Activated CD4-positive, alpha-beta T cell treated with anti-CD3 and anti-CD28 coated beads for 36 hours (primary cell): Measurements from ENCODE around the gene SEMG2. TPM values are rescaled to one million over a fixed set of nuclear protein-coding genes. Genes with fewer than 3 reads are reported as not detected.

Source experiments
- ATAC-seq: fragments of 200-7000 bp; cut with Tn5 transposase; one replicate; pipeline ENCODE4 v1.10.0; 2021; ENCODE audit warnings: mild to moderate bottlenecking, moderate library complexity
- CTCF ChIA-PET: fragments of 350-600 bp; sonication (Branson Sonifier 250); formaldehyde crosslinking; loops from one replicate; lab custom pipeline; 2021; ENCODE audit warnings: antibody characterized with exemption; lab: Charles Lee
- POLR2A ChIA-PET: fragments of 350-600 bp; sonication (Branson Sonifier 250); formaldehyde crosslinking; loops from one replicate; lab custom pipeline; 2021; ENCODE audit warnings: antibody characterized with exemption, inconsistent platforms; lab: Charles Lee
- DNase-seq: peaks from one replicate; pipeline ENCODE4 v3.0.0-alpha.2; 2020
- H3K27ac Mint-ChIP-seq: one replicate; pipeline ENCODE4 v1.8.0; 2021; ENCODE audit warnings: mixed read lengths
- H3K27me3 Mint-ChIP-seq: one replicate; pipeline ENCODE4 v1.8.0; 2021; ENCODE audit warnings: mixed read lengths
- H3K36me3 Mint-ChIP-seq: one replicate; pipeline ENCODE4 v1.8.0; 2021; ENCODE audit warnings: low read depth, mixed read lengths
- H3K4me1 Mint-ChIP-seq: one replicate; pipeline ENCODE4 v1.8.0; 2021; ENCODE audit warnings: mixed read lengths
- H3K4me3 Mint-ChIP-seq: one replicate; pipeline ENCODE4 v1.8.0; 2021; ENCODE audit warnings: mild to moderate bottlenecking, moderate library complexity, mixed read lengths
- H3K9me3 Mint-ChIP-seq: one replicate; pipeline ENCODE4 v1.8.0; 2021; ENCODE audit warnings: low read depth, mixed read lengths
- intact Hi-C, 2 experiments: fragments of 100-400 bp; cut with DNase I in 1 of 2; cut with micrococcal nuclease in 1 of 2; formaldehyde crosslinking; loops; one replicate each; pipeline versions ENCODE4 v1.14.2 to v1.15.1; 2022 to 2024; cut with DNase I, micrococcal nuclease
- total RNA-seq, 2 experiments: library from RNA; stranded (reverse); gene quantifications; one replicate each; pipeline ENCODE4 v1.2.3, GENCODE V29; 2021

Gene SEMG2
- total RNA-seq, 2 experiments from 2014 or later, result not detected

GRCh38 chr20:45193331-45193730 is 27.8 kb upstream of the SEMG2 start:
- H3K36me3 Mint-ChIP-seq, result no peaks in the 10 kb centered on the region
- DNase-seq (no peak), ATAC-seq (no peak)
- no peak overlapping the region for H3K4me3 Mint-ChIP-seq
- H3K9me3 Mint-ChIP-seq, result no peaks in the 10 kb centered on the region
- intact Hi-C loops, result no loop called here
- CTCF ChIA-PET, result interaction anchor here (0.6 to 1.4 kb wide), 3 partner anchors 17 to 94 kb away, joined by 3 read pairs; no protein-coding TSS in a partner anchor
- POLR2A ChIA-PET, result no interaction called here
- H3K27ac Mint-ChIP-seq, result no peak overlapping the region
- no peaks in the 10 kb centered on the region for H3K4me1 Mint-ChIP-seq
- peaks cover 10% of the 10 kb centered on the region for H3K27me3 Mint-ChIP-seq

GRCh38 chr20:45206725-45207124 is 14.4 kb upstream of the SEMG2 start, which contains the start of gene SEMG1:
Gene SEMG1, plus strand, starts transcription at chr20:45207033. Its CDS starts 21 bp downstream, at chr20:45207054.
- ATAC-seq (no peak), DNase-seq (no peak)
- Mint-ChIP-seq H3K9me3 (peaks cover 3% of the 10 kb centered on the region), H3K27ac (no peak within 1 kb of the TSS), H3K36me3 (no peaks in the 10 kb centered on the region), H3K27me3 (peaks cover 28% of the 10 kb centered on the region), H3K4me3 (no peak within 1 kb of the TSS), H3K4me1 (no peaks in the 10 kb centered on the region)
- POLR2A ChIA-PET, result no interaction called here
- CTCF ChIA-PET, result interaction anchor here (0.8 to 0.9 kb wide), 3 partner anchors 88 to 114 kb away, joined by 3 read pairs; no protein-coding TSS in a partner anchor
- intact Hi-C loops, result no loop called here

- Mint-ChIP-seq H3K9me3 (no peaks in the 10 kb centered on the region), H3K27ac (no peak overlapping the region), H3K4me1 (no peaks in the 10 kb centered on the region), H3K36me3 (no peaks in the 10 kb centered on the region), H3K4me3 (no peak overlapping the region), H3K27me3 (peaks cover 22% of the 10 kb centered on the region)
- intact Hi-C loops, result no loop called here
- no peak for ATAC-seq
- no peak for DNase-seq
- ChIA-PET POLR2A (interaction anchor here (0.7 kb wide), 1 partner anchor 10 kb away, joined by 3 read pairs; no protein-coding TSS in a partner anchor), CTCF (interaction anchor here (1.0 kb wide), 1 partner anchor 31 kb away, joined by 3 read pairs; no protein-coding TSS in a partner anchor)
Observed at GRCh38 chr20:45209924-45210323, 11.2 kb upstream of the SEMG2 start.

- intact Hi-C loops, result no loop called here
- Mint-ChIP-seq H3K27ac (no peak overlapping the region), H3K9me3 (no peaks in the 10 kb centered on the region), H3K27me3 (peaks cover 10% of the 10 kb centered on the region), H3K4me3 (no peak overlapping the region), H3K4me1 (no peaks in the 10 kb centered on the region), H3K36me3 (no peaks in the 10 kb centered on the region)
- POLR2A ChIA-PET, result no interaction called here
- no peak for DNase-seq
- CTCF ChIA-PET, result no interaction called here
- ATAC-seq, result no peak
Observed at GRCh38 chr20:45211569-45212474, 9.4 kb upstream of the SEMG2 start.

- CTCF ChIA-PET, result no interaction called here
- Mint-ChIP-seq H3K36me3 (no peaks in the 10 kb centered on the region), H3K27ac (no peak overlapping the region), H3K9me3 (no peaks in the 10 kb centered on the region), H3K27me3 (peaks cover 5% of the 10 kb centered on the region), H3K4me3 (no peak overlapping the region), H3K4me1 (no peaks in the 10 kb centered on the region)
- no peak for ATAC-seq
- intact Hi-C loops, result no loop called here
- POLR2A ChIA-PET, result no interaction called here
- DNase-seq, result no peak
Observed at GRCh38 chr20:45212836-45213235, 8.3 kb upstream of the SEMG2 start.

- ChIA-PET POLR2A (no interaction called here), CTCF (no interaction called here)
- intact Hi-C loops, result no loop called here
- H3K9me3 Mint-ChIP-seq, result no peaks in the 10 kb centered on the region
- H3K4me3 Mint-ChIP-seq, result no peak overlapping the region
- H3K27ac Mint-ChIP-seq, result no peak overlapping the region
- H3K4me1 Mint-ChIP-seq, result no peaks in the 10 kb centered on the region
- ATAC-seq, result no peak
- DNase-seq, result no peak
- peaks cover 30% of the 10 kb centered on the region for H3K27me3 Mint-ChIP-seq
- no peaks in the 10 kb centered on the region for H3K36me3 Mint-ChIP-seq
Observed at GRCh38 chr20:45218124-45218523, 3.0 kb upstream of the SEMG2 start.

GRCh38 chr20:45218636-45219035 is 2.5 kb upstream of the SEMG2 start:
- H3K27me3 Mint-ChIP-seq, result peaks cover 30% of the 10 kb centered on the region
- no peaks in the 10 kb centered on the region for H3K36me3 Mint-ChIP-seq
- no peak for DNase-seq
- ChIA-PET CTCF (no interaction called here), POLR2A (no interaction called here)
- H3K4me1 Mint-ChIP-seq, result no peaks in the 10 kb centered on the region
- intact Hi-C loops, result no loop called here
- ATAC-seq, result no peak
- H3K4me3 Mint-ChIP-seq, result no peak overlapping the region
- H3K27ac Mint-ChIP-seq, result no peak overlapping the region
- H3K9me3 Mint-ChIP-seq, result no peaks in the 10 kb centered on the region

GRCh38 chr20:45223136-45223535 is 2.0 kb downstream of the SEMG2 start:
- ChIA-PET CTCF (no interaction called here), POLR2A (no interaction called here)
- H3K9me3 Mint-ChIP-seq, result no peaks in the 10 kb centered on the region
- DNase-seq (no peak), ATAC-seq (no peak)
- no peak overlapping the region for H3K4me3 Mint-ChIP-seq
- no peaks in the 10 kb centered on the region for H3K36me3 Mint-ChIP-seq
- H3K27me3 Mint-ChIP-seq, result peaks cover 45% of the 10 kb centered on the region
- intact Hi-C loops, result loop anchor here in 1 of 2 experiments (10.0 kb wide), 1 partner anchor 208 kb away; no protein-coding TSS in a partner anchor
- no peaks in the 10 kb centered on the region for H3K4me1 Mint-ChIP-seq
- H3K27ac Mint-ChIP-seq, result no peak overlapping the region

- no peak for DNase-seq
- CTCF ChIA-PET, result interaction anchor here (0.7 kb wide), 1 partner anchor 11 kb away, joined by 4 read pairs; no protein-coding TSS in a partner anchor
- peaks cover 46% of the 10 kb centered on the region for H3K27me3 Mint-ChIP-seq
- no peak overlapping the region for H3K27ac Mint-ChIP-seq
- H3K4me3 Mint-ChIP-seq, result no peak overlapping the region
- ATAC-seq, result no peak
- H3K9me3 Mint-ChIP-seq, result no peaks in the 10 kb centered on the region
- intact Hi-C loops, result loop anchor here in 1 of 2 experiments (10.0 kb wide), 1 partner anchor 211 kb away; no protein-coding TSS in a partner anchor
- no peaks in the 10 kb centered on the region for H3K36me3 Mint-ChIP-seq
- POLR2A ChIA-PET, result no interaction called here
- H3K4me1 Mint-ChIP-seq, result peaks cover 2% of the 10 kb centered on the region
Observed at GRCh38 chr20:45226287-45226686, 5.1 kb downstream of the SEMG2 start.

GRCh38 chr20:45229264-45230056 is 8.3 kb downstream of the SEMG2 start:
- Mint-ChIP-seq H3K27me3 (peaks cover 37% of the 10 kb centered on the region), H3K27ac (no peak overlapping the region), H3K36me3 (no peaks in the 10 kb centered on the region), H3K4me3 (no peak overlapping the region), H3K4me1 (peaks cover 2% of the 10 kb centered on the region), H3K9me3 (peaks cover 4% of the 10 kb centered on the region)
- DNase-seq (peak; percentile 82), ATAC-seq (peak; percentile 71)
- intact Hi-C loops, result loop anchor here (1.0 to 10.0 kb wide), 5 partner anchors 91 to 215 kb away; no protein-coding TSS in a partner anchor
- ChIA-PET CTCF (interaction anchor here (0.6 to 1.5 kb wide), 12 partner anchors 23 to 338 kb away, joined by 3 to 17 read pairs (median 3); no protein-coding TSS in a partner anchor), POLR2A (no interaction called here)

GRCh38 chr20:45230631-45231030 is 9.5 kb downstream of the SEMG2 start:
- Mint-ChIP-seq H3K4me1 (peaks cover 2% of the 10 kb centered on the region), H3K4me3 (no peak overlapping the region), H3K27me3 (peaks cover 37% of the 10 kb centered on the region), H3K9me3 (peaks cover 8% of the 10 kb centered on the region), H3K36me3 (no peaks in the 10 kb centered on the region), H3K27ac (no peak overlapping the region)
- POLR2A ChIA-PET, result no interaction called here
- ATAC-seq (no peak), DNase-seq (no peak)
- intact Hi-C loops, result no loop called here
- CTCF ChIA-PET, result interaction anchor here (0.9 to 1.5 kb wide), 3 partner anchors 61 to 91 kb away, joined by 3 to 17 read pairs (median 4); no protein-coding TSS in a partner anchor
